ENCODE measurements around the gene TTC28. TPM values are rescaled to one million over a fixed set of nuclear protein-coding genes. Genes with fewer than 3 reads are reported as not detected.

The TTC28 gene
- polyA plus RNA-seq, 1 donor from 2014 or later: 14.8 TPM

DNA sequence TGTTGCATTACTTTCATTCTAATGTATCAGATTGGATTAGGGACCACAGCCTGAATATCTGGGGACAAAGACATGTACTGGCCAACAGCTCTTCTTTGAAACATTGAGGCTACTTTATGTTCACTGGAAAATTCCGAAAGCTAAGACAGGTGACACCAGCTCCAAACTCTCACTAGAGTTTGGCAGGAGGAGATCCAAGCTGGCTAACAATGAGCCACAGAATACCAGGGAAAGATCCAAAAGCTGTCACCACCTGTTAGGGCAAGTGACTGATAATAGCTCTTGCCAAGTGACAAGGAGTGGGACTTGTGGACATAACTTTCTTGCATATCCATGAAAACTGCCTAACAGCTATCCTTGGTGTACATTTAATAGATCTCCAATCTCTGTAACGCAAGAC lies 333.3 kb downstream of the TTC28 start:
- Histone ChIP-seq H3F3A (ENCODE audit: insufficient read depth, low read length, poor library complexity, severe bottlenecking) (peaks cover 7% of the 10 kb centered on the region), H3K9me3 (ENCODE audit: low read length) (no peaks in the 10 kb centered on the region), H3K4me3 (ENCODE audit: low read length) (no peak overlapping the region), H2AFZ (ENCODE audit: low read depth, low read length) (no peak overlapping the region), H3K9me2 (ENCODE audit: insufficient read depth, low read length) (no peaks in the 10 kb centered on the region), H4K20me1 (ENCODE audit: insufficient read depth) (no peaks in the 10 kb centered on the region), H3K27ac (ENCODE audit: low read length) (no peak overlapping the region), H3K27me3 (ENCODE audit: insufficient read depth, low read depth, low read length) (no peaks in the 10 kb centered on the region), H3K36me3 (ENCODE audit: insufficient read depth, low read length) (no peaks in the 10 kb centered on the region), H3K4me2 (ENCODE audit: low read length) (no peak overlapping the region), H3K9ac (ENCODE audit: low read length) (no peak overlapping the region), H3K79me2 (replicated peaks; ENCODE audit: insufficient read depth, low read length) (peaks cover 36% of the 10 kb centered on the region)
- TF ChIP-seq EZH2 (IDR thresholded peaks at IDR 0.05; ENCODE audit: borderline replicate concordance, insufficient read depth, low read length, poor library complexity, severe bottlenecking): no peak
- TF ChIP-seq, protein P1, sequence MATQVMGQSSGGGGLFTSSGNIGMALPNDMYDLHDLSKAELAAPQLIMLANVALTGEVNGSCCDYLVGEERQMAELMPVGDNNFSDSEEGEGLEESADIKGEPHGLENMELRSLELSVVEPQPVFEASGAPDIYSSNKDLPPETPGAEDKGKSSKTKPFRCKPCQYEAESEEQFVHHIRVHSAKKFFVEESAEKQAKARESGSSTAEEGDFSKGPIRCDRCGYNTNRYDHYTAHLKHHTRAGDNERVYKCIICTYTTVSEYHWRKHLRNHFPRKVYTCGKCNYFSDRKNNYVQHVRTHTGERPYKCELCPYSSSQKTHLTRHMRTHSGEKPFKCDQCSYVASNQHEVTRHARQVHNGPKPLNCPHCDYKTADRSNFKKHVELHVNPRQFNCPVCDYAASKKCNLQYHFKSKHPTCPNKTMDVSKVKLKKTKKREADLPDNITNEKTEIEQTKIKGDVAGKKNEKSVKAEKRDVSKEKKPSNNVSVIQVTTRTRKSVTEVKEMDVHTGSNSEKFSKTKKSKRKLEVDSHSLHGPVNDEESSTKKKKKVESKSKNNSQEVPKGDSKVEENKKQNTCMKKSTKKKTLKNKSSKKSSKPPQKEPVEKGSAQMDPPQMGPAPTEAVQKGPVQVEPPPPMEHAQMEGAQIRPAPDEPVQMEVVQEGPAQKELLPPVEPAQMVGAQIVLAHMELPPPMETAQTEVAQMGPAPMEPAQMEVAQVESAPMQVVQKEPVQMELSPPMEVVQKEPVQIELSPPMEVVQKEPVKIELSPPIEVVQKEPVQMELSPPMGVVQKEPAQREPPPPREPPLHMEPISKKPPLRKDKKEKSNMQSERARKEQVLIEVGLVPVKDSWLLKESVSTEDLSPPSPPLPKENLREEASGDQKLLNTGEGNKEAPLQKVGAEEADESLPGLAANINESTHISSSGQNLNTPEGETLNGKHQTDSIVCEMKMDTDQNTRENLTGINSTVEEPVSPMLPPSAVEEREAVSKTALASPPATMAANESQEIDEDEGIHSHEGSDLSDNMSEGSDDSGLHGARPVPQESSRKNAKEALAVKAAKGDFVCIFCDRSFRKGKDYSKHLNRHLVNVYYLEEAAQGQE (IDR thresholded peaks at IDR 0.05; ENCODE audit: borderline replicate concordance): no peak
- TF ChIP-seq MXI1 (conservative IDR thresholded peaks at IDR 0.05; ENCODE audit: poor library complexity, severe bottlenecking): no peak
- no peak for TF ChIP-seq RAD21 (conservative IDR thresholded peaks at IDR 0.05)
- TF ChIP-seq CTCF (IDR thresholded peaks at IDR 0.05; ENCODE audit: poor library complexity, severe bottlenecking): no peak
- no peak for TF ChIP-seq EP300 (conservative IDR thresholded peaks at IDR 0.05; ENCODE audit: poor library complexity, severe bottlenecking)
- TF ChIP-seq POLR2AphosphoS5 (IDR thresholded peaks at IDR 0.05): no peak
- no peak for TF ChIP-seq SMC3 (conservative IDR thresholded peaks at IDR 0.05; ENCODE audit: poor library complexity)
- no peak for TF ChIP-seq TAF1 (IDR thresholded peaks at IDR 0.05; ENCODE audit: low read depth)

DNA sequence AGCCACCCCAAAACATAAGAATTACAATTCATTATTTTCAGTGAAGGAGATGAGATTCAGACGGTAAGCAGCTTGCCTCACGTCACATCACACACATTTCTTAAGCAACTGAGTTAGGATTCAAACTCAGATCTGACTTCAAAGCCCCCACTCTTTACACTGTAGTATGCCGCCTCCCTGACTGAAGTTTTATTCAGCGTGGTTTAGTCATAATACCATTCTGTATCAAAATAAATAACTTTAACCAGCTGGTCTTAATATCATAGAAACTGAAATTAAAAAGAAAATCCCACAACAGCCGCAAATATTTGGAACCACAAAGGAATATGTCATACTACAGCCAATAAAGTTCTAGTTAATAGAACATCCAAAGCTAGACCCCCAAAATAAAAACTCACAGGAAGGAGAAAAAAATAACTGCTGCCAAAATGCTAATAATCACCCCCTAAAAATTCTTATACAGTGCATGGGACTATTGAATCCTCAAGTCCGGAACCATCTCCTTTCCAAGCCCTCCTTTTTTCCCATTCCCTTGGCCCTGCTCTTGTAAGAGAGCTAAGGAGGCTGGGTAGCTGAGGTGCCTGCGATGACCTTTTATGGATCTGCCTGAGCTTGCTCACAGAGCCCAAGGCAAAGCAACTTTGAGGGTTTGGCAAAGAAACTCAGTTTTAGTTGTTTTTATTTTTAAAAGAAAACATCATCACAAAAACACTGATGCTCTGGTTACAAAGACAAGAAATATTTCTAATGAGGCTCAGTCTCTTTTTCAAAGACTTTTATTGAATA lies 334.5 kb downstream of the TTC28 start:
- Histone ChIP-seq H3K36me3 (ENCODE audit: insufficient read depth, low read length) (no peaks in the 10 kb centered on the region), H3K9me3 (ENCODE audit: low read length) (no peaks in the 10 kb centered on the region), H3K4me2 (ENCODE audit: low read length) (no peak overlapping the region), H2AFZ (ENCODE audit: low read depth, low read length) (no peak overlapping the region), H3F3A (ENCODE audit: insufficient read depth, low read length, poor library complexity, severe bottlenecking) (peaks cover 7% of the 10 kb centered on the region), H3K4me3 (ENCODE audit: low read length) (no peak overlapping the region), H3K9me2 (ENCODE audit: insufficient read depth, low read length) (no peaks in the 10 kb centered on the region), H4K20me1 (ENCODE audit: insufficient read depth) (no peaks in the 10 kb centered on the region), H3K9ac (ENCODE audit: low read length) (no peak overlapping the region), H3K27ac (ENCODE audit: low read length) (no peak overlapping the region), H3K27me3 (ENCODE audit: insufficient read depth, low read depth, low read length) (no peaks in the 10 kb centered on the region), H3K79me2 (replicated peaks; ENCODE audit: insufficient read depth, low read length) (peaks cover 44% of the 10 kb centered on the region)
- TF ChIP-seq TAF1 (IDR thresholded peaks at IDR 0.05; ENCODE audit: low read depth) (no peak), CTCF (IDR thresholded peaks at IDR 0.05; ENCODE audit: poor library complexity, severe bottlenecking) (no peak)

Data from neural cell (in vitro differentiated cells).